Measurements from ENCODE around the gene TRAT1. TPM values are rescaled to one million over a fixed set of nuclear protein-coding genes. Genes with fewer than 3 reads are reported as not detected.
A peak's percentile ranks its signal among the peaks of the same experiment; 100 is the strongest.

TRAT1 gene
- 1 to 10 TPM in 1 of 2 donors, under 1 TPM in 1; 0.55 to 1.4 TPM for total RNA-seq
- under 1 TPM; 0.17 to 0.49 (median 0.27) TPM for polyA plus RNA-seq (ENCODE audit: insufficient read length in 6 of 6)
- long read RNA-seq, donor 1, result 0 reads
- long read RNA-seq, donor 2, partial matches to known transcripts, result 0 of 2 reads
- long read RNA-seq, donor 2, other reads (novel, unspliced or antisense), result 0 of 2 reads
- long read RNA-seq, donor 3, result 0 reads
- long read RNA-seq, donor 4, result 0 reads
- long read RNA-seq, donor 5, result 0 reads
- long read RNA-seq, donor 6, result 0 reads
- long read RNA-seq, donor 7, result 0 reads
- long read RNA-seq, donor 8, result 0 reads
- long read RNA-seq, donor 9, result 0 reads
- long read RNA-seq, donor 10, result 0 reads
- long read RNA-seq, donor 11, result 0 reads
- long read RNA-seq, donor 12, result 0 reads

GRCh38 chr3:108822123-108822897 lies at the start of gene TRAT1:
Gene TRAT1 (plus strand): TSS chr3:108822786. CDS start chr3:108822928, 142 bp downstream.
- no peaks in the 10 kb centered on the region for H3K27me3 ChIP-seq
- ATAC-seq (no peak), DNase-seq (no peak)
- no peaks in the 10 kb centered on the region for H3K36me3 ChIP-seq
- H3K27ac ChIP-seq, result no peak within 1 kb of the TSS
- intact Hi-C loops (cut with DNase I), result no loop called here
- H3K9me3 ChIP-seq, result no peaks in the 10 kb centered on the region
- H3K4me3 ChIP-seq, result peak within 1 kb of the TSS in 1 of 2 donors; percentile 1
- TF ChIP-seq CTCF (IDR thresholded peaks at IDR 0.05), result no peak
- no peaks in the 10 kb centered on the region for H3K4me1 ChIP-seq

- intact Hi-C loops (cut with DNase I), result no loop called here
- Histone ChIP-seq H3K27ac (no peak overlapping the region), H3K4me1 (no peaks in the 10 kb centered on the region), H3K36me3 (no peaks in the 10 kb centered on the region), H3K27me3 (no peaks in the 10 kb centered on the region), H3K9me3 (no peaks in the 10 kb centered on the region), H3K4me3 (no peak overlapping the region)
- DNase-seq (no peak), ATAC-seq (no peak)
- no peak for TF ChIP-seq CTCF (IDR thresholded peaks at IDR 0.05)
Measured at GRCh38 chr3:108775649-108776048, 46.9 kb upstream of the TRAT1 start.

GRCh38 chr3:108779496-108779895 lies 43.1 kb upstream of the TRAT1 start:
- TF ChIP-seq CTCF (IDR thresholded peaks at IDR 0.05), result no peak
- H3K36me3 ChIP-seq, result no peaks in the 10 kb centered on the region
- intact Hi-C loops (cut with DNase I), result no loop called here
- H3K27ac ChIP-seq, result no peak overlapping the region
- no peaks in the 10 kb centered on the region for H3K9me3 ChIP-seq
- no peak overlapping the region for H3K4me3 ChIP-seq
- no peaks in the 10 kb centered on the region for H3K4me1 ChIP-seq
- H3K27me3 ChIP-seq, result no peaks in the 10 kb centered on the region
- ATAC-seq (no peak), DNase-seq (no peak)

GRCh38 chr3:108780235-108780634 lies 42.4 kb upstream of the TRAT1 start:
- Histone ChIP-seq H3K4me3 (no peak overlapping the region), H3K9me3 (no peaks in the 10 kb centered on the region), H3K27ac (no peak overlapping the region), H3K36me3 (no peaks in the 10 kb centered on the region), H3K27me3 (no peaks in the 10 kb centered on the region), H3K4me1 (no peaks in the 10 kb centered on the region)
- intact Hi-C loops (cut with DNase I), result no loop called here
- ATAC-seq (no peak), DNase-seq (peak in 1 of 4 donors; percentile 48)
- no peak for TF ChIP-seq CTCF (IDR thresholded peaks at IDR 0.05)

GRCh38 chr3:108791473-108791872 lies 31.1 kb upstream of the TRAT1 start:
- no peak for TF ChIP-seq CTCF (IDR thresholded peaks at IDR 0.05)
- Histone ChIP-seq H3K27ac (no peak overlapping the region), H3K9me3 (peaks cover 0 to 7% of the 10 kb centered on the region in 2 donors), H3K27me3 (no peaks in the 10 kb centered on the region), H3K4me3 (no peak overlapping the region), H3K36me3 (no peaks in the 10 kb centered on the region), H3K4me1 (no peaks in the 10 kb centered on the region)
- ATAC-seq (no peak), DNase-seq (no peak)
- intact Hi-C loops (cut with DNase I), result no loop called here

Measured in left lung (tissue), 14 donors.